ENCODE results near the gene FGD4. TPM values are rescaled to one million over a fixed set of nuclear protein-coding genes. Genes with fewer than 3 reads are reported as not detected.

Gene FGD4
- total and polyA plus RNA-seq, 2 donors (not counting 3 experiments of a cell fraction or from before 2014, with no cell fraction given), result 6.6 to 44.7 TPM

DNA sequence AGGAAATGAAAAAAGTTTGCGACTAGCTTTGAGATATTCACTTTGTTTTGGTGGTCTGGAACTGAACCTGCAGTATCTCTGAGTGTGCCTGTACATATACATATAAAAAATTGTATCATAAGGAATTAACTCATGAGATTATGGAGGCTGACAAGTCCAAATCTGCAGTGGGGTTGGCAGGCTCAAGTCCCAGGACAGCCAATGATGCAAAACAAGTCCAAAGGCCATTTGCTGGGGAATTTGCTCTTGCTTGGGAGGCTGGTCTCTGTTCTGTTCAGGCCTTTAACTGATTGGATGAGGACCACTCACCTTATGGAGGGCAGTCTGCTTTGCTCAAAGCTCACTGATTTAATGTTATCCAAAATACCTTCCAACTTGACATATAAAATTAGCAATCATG, 66.8 kb downstream of the FGD4 start:
- Histone ChIP-seq H3K79me2 (ENCODE audit: control insufficient read depth, insufficient read depth, low read length) (no peaks in the 10 kb centered on the region), H3K4me3 (replicated peaks in 1 of 3; ENCODE audit: insufficient read depth in 1 of 3, low read depth in 1 of 3, low read length in 3 of 3) (no peak overlapping the region), H3K27me3 (ENCODE audit: control insufficient read depth in 2 of 2, insufficient read depth in 2 of 2, low read length in 2 of 2) (no peaks in the 10 kb centered on the region), H3K9me3 (replicated peaks; ENCODE audit: control insufficient read depth, insufficient read depth, low read length) (no peaks in the 10 kb centered on the region), H3K9ac (replicated peaks; ENCODE audit: extremely low read depth, insufficient read depth, low read length) (no peak overlapping the region), H3K9me1 (replicated peaks; ENCODE audit: control insufficient read depth, extremely low read depth, insufficient read depth, low read length) (no peaks in the 10 kb centered on the region), H4K20me1 (replicated peaks; ENCODE audit: control insufficient read depth, extremely low read depth, insufficient read depth, low read length) (no peaks in the 10 kb centered on the region), H3K4me2 (ENCODE audit: insufficient read depth, low read length) (no peak overlapping the region), H3K27ac (ENCODE audit: insufficient read depth, low read depth, low read length) (no peak overlapping the region), H2AFZ (ENCODE audit: low read depth, low read length) (no peak overlapping the region), H3K36me3 (ENCODE audit: control insufficient read depth in 2 of 2, extremely low read depth in 1 of 2, insufficient read depth in 2 of 2, low read length in 2 of 2) (no peaks in the 10 kb centered on the region), H3K4me1 (ENCODE audit: control insufficient read depth, extremely low read depth, insufficient read depth, low read length) (peaks cover 10% of the 10 kb centered on the region)
- BruUV-seq (replicated peaks), result no TSS peak
- intact Hi-C loops (cut with micrococcal nuclease) (no loop called here), dilution Hi-C loops (cut with MboI; ENCODE audit: extremely low pct_ligation_motif_present, low sequenced_read_pairs) (no loop called here)
- ChIA-PET CTCF (no interaction called here), POLR2A (no interaction called here)
- DNase-seq (ENCODE audit: low read depth, low spot score), result no peak
- TF ChIP-seq POLR2AphosphoS5 (IDR thresholded peaks at IDR 0.05; ENCODE audit: insufficient read depth, low read depth, low read length) (no peak), GATA2 (IDR thresholded peaks at IDR 0.05; ENCODE audit: insufficient read depth, insufficient read length, low read depth, low read length) (no peak), MYC (IDR thresholded peaks at IDR 0.05; ENCODE audit: low read depth, low read length) (no peak), POLR2A (IDR thresholded peaks at IDR 0.05; ENCODE audit: low read depth, low read length) (no peak), EZH2 (IDR thresholded peaks at IDR 0.05; ENCODE audit: borderline replicate concordance, low read depth, low read length, severe bottlenecking) (no peak)
- TF ChIP-seq, protein P1, sequence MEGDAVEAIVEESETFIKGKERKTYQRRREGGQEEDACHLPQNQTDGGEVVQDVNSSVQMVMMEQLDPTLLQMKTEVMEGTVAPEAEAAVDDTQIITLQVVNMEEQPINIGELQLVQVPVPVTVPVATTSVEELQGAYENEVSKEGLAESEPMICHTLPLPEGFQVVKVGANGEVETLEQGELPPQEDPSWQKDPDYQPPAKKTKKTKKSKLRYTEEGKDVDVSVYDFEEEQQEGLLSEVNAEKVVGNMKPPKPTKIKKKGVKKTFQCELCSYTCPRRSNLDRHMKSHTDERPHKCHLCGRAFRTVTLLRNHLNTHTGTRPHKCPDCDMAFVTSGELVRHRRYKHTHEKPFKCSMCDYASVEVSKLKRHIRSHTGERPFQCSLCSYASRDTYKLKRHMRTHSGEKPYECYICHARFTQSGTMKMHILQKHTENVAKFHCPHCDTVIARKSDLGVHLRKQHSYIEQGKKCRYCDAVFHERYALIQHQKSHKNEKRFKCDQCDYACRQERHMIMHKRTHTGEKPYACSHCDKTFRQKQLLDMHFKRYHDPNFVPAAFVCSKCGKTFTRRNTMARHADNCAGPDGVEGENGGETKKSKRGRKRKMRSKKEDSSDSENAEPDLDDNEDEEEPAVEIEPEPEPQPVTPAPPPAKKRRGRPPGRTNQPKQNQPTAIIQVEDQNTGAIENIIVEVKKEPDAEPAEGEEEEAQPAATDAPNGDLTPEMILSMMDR (IDR thresholded peaks at IDR 0.05; ENCODE audit: extremely low read depth in 1 of 2, insufficient read depth in 1 of 2, low read depth in 1 of 2, low read length in 2 of 2), result no peak
- TF ChIP-seq, protein P2, sequence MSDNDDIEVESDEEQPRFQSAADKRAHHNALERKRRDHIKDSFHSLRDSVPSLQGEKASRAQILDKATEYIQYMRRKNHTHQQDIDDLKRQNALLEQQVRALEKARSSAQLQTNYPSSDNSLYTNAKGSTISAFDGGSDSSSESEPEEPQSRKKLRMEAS (IDR thresholded peaks at IDR 0.05; ENCODE audit: insufficient read depth, insufficient read length), result no peak
- no peak for FAIRE-seq

All from endothelial cell of umbilical vein (primary cell).